A549 (cell line): ENCODE results near the gene ULK1. TPM values are rescaled to one million over a fixed set of nuclear protein-coding genes. Genes with fewer than 3 reads are reported as not detected.

Source experiments
- ATAC-seq, 2 experiments: fragments of 200-7000 bp in 1 of 2; fragments of >200 bp in 1 of 2; cut with Nextera tagmentation in 1 of 2; cut with Tn5 transposase in 1 of 2; 3 replicates each; pipeline versions ENCODE4 v1.8.0 to v1.9.1; 2018 to 2020; ENCODE audit warnings: mild to moderate bottlenecking in 1 of 2, moderate library complexity in 1 of 2
- CTCF ChIA-PET: fragments of 300-600 bp; sonication (Branson Sonifier 250); formaldehyde crosslinking; extraction: SDS; loops from one replicate; lab custom pipeline; 2021; ENCODE audit warnings: antibody characterized with exemption, inconsistent platforms; lab: Yijun Ruan, JAX
- POLR2A ChIA-PET: fragments of 350-600 bp; formaldehyde crosslinking; extraction: SDS; loops from one replicate; lab custom pipeline; 2021; ENCODE audit warnings: antibody characterized with exemption, inconsistent platforms; lab: Yijun Ruan, JAX
- DNase-seq, 2 experiments: peaks; one replicate each; pipeline versions ENCODE4 v3.0.0 to v3.0.0-alpha.2; 2011 to 2016; ENCODE audit warnings: low read depth in 1 of 2, low spot score in 1 of 2
- FAIRE-seq: peaks from 2 replicates; lab custom pipeline; 2011; peaks lifted over from hg19 to GRCh38; lab: Jason Lieb, UNC
- H3K27ac ChIP-seq, 2 experiments: fragments of >200 bp; sonication (Bioruptor Twin); formaldehyde crosslinking; 3 replicates each; pipeline ENCODE4 v1.5.1; 2016 to 2017
- H3K4me1 ChIP-seq: fragments of >200 bp; sonication (Bioruptor Twin); formaldehyde crosslinking; 3 replicates; pipeline ENCODE4 v1.6.1; 2016
- H3K4me2 ChIP-seq: fragments of >200 bp; sonication (Bioruptor Twin); formaldehyde crosslinking; 3 replicates; pipeline ENCODE4 v1.6.1; 2016
- H3K4me3 ChIP-seq: fragments of >200 bp; sonication (Bioruptor Twin); formaldehyde crosslinking; 3 replicates; pipeline ENCODE4 v1.5.1; 2016
- H3K9me3 ChIP-seq: fragments of >200 bp; sonication (Bioruptor Twin); formaldehyde crosslinking; 3 replicates; pipeline ENCODE4 v1.6.1; 2016
- BHLHE40 ChIP-seq: IDR thresholded peaks from 2 replicates; pipeline ENCODE4 v1.6.1; 2012; ENCODE audit warnings: low read depth, low read length, inconsistent platforms
- CHD4 ChIP-seq: fragments of 200-600 bp; sonication (generic); IDR thresholded peaks from 2 replicates; pipeline ENCODE4 v1.6.1; 2016; ENCODE audit warnings: antibody characterized with exemption, mild to moderate bottlenecking, borderline replicate concordance
- EHF ChIP-seq: fragments of 250-450 bp; sonication (Bioruptor Pico); IDR thresholded peaks from 2 replicates; pipeline ENCODE4 v1.5.0; 2020; ENCODE audit warnings: mild to moderate bottlenecking
- EHMT2 ChIP-seq: fragments of 200-600 bp; sonication (generic); IDR thresholded peaks from 2 replicates; pipeline ENCODE4 v1.6.1; 2016; ENCODE audit warnings: antibody characterized with exemption, low read depth, mild to moderate bottlenecking, moderate library complexity
- ESRRA ChIP-seq: fragments of 150-350 bp; IDR thresholded peaks from 2 replicates; pipeline ENCODE4 v1.6.1; 2014; ENCODE audit warnings: mild to moderate bottlenecking, low read length, borderline replicate concordance
- FOSB ChIP-seq: fragments of 250-450 bp; sonication (Bioruptor Pico); IDR thresholded peaks from 2 replicates; pipeline ENCODE4 v1.5.0; 2020; ENCODE audit warnings: mild to moderate bottlenecking, moderate library complexity
- HOXB13 ChIP-seq: fragments of 250-450 bp; sonication (Bioruptor Pico); IDR thresholded peaks from 2 replicates; pipeline ENCODE4 v1.5.0; 2020; ENCODE audit warnings: low read depth, mild to moderate bottlenecking, moderate library complexity
- KDM1A ChIP-seq: fragments of 200-600 bp; sonication (generic); IDR thresholded peaks from 2 replicates; pipeline ENCODE4 v1.6.1; 2016; ENCODE audit warnings: low read depth, mild to moderate bottlenecking
- MAFK ChIP-seq: fragments of 450-650 bp; IDR thresholded peaks from 2 replicates; pipeline ENCODE4 v1.6.1; 2014; ENCODE audit not compliant: partially characterized antibody
- MAX ChIP-seq: IDR thresholded peaks from 2 replicates; pipeline ENCODE4 v1.6.1; 2012
- MYC ChIP-seq: IDR thresholded peaks from 2 replicates; pipeline ENCODE4 v1.6.1; 2012; ENCODE audit warnings: mild to moderate bottlenecking, inconsistent platforms, low read length, improper control_type of control experiment, borderline replicate concordance
- NR3C1 ChIP-seq: fragments of >200 bp; sonication (Bioruptor Twin); formaldehyde crosslinking; IDR thresholded peaks from 3 replicates; pipeline ENCODE4 v1.6.1; 2017
- RAD21 ChIP-seq, 2 experiments: fragments of >200 bp in 1 of 2; sonication (Bioruptor Twin) in 1 of 2; formaldehyde crosslinking in 1 of 2; IDR thresholded peaks in 1 of 2; conservative IDR thresholded peaks in 1 of 2; 2 replicates in 1 of 2; 3 replicates in 1 of 2; pipeline ENCODE4 v1.6.1; 2012 to 2018; ENCODE audit warnings: inconsistent platforms in 1 of 2
- RARB ChIP-seq: fragments of 250-450 bp; sonication (Bioruptor Pico); IDR thresholded peaks from 2 replicates; pipeline ENCODE4 v1.8.0; 2021; ENCODE audit warnings: mild to moderate bottlenecking, moderate library complexity
- ZFP36 ChIP-seq: fragments of 450-650 bp; IDR thresholded peaks from 2 replicates; pipeline ENCODE4 v1.6.1; 2014; ENCODE audit warnings: borderline replicate concordance; ENCODE audit not compliant: partially characterized antibody
- ZNF302 ChIP-seq: fragments of 250-450 bp; sonication (Bioruptor Pico); IDR thresholded peaks from 2 replicates; pipeline ENCODE4 v1.9.0; 2021; ENCODE audit warnings: inconsistent platforms, mild to moderate bottlenecking, moderate library complexity
- WGBS: methylation state at CpG from one replicate; pipeline ENCODE4 v1.1.6; 2017; ENCODE audit errors: missing lambda C conversion rate; 5-methylcytosine and 5-hydroxymethylcytosine counted together
- polyA plus RNA-seq, 4 experiments: library from polyadenylated mRNA; depleted of rRNA in 3 of 4; stranded (reverse); fragments of >200 nt; fragmentation: RNase III in 1 of 4; extraction: RNeasy Plus Mini Kit Qiagen cat#74134 plus additional on column Dnase treatment in 1 of 4; gene quantifications; 2 replicates in 3 of 4; 3 replicates in 1 of 4; pipeline ENCODE4 v1.2.3, GENCODE V29; 2011 to 2017
- TF ChIP-seq, protein P1 (sequence below): IDR thresholded peaks from 2 replicates; pipeline ENCODE4 v1.6.1; 2012; ENCODE audit warnings: low read depth, borderline replicate concordance
- TF ChIP-seq, protein P2 (sequence below): fragments of 250-450 bp; sonication (Bioruptor Pico); IDR thresholded peaks from 2 replicates; pipeline ENCODE4 v1.5.0; 2021; ENCODE audit warnings: mild to moderate bottlenecking, moderate library complexity, borderline replicate concordance

Gene ULK1
- polyA plus RNA-seq, 2 of the 4 experiments (the other 2 are of a cell fraction), result 15.1 to 46.2 TPM

DNA sequence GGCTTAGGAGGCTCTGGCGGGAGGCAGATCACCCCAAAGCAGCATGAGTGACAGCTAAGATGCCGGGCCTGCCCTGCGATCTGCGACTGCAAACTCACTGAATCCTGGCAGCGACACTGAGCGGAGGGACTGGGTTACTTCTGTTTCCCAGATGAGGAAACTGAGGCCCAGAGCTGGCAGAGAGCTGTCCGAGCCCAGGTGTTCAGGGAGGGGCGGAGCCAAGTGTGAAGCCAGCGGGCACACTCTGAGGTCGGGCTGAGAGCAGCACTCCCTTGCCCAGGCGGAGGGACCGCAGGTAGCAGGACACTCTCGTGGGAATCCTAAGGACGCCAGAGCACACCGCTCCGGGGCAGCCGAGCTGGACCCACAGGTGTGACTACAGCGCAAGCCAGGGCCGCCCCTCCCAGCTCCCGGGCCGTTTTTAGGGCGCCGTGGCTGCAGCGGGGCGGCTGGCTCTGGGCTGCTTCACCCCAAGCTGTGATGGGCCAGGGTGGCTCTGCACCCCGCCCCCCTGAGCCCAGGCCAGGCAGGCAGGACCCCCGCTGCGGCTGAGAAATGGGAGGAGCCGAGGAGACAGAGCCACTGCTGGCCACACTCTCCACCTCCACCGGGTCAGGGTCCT lies 38.8 kb upstream of the ULK1 start:
- Histone ChIP-seq H3K4me2 (no peak overlapping the region), H3K9me3 (no peaks in the 10 kb centered on the region)
- TF ChIP-seq FOSB (no peak), KDM1A (no peak), EHF (CRISPR knock-in tag) (peak; percentile 22; the same call in 1 of the 2 replicates)
- TF ChIP-seq, all 56 proteins: peak for 1
- ChIA-PET POLR2A (no interaction called here), CTCF (interaction anchor here (1.0 kb wide), 1 partner anchor 57 kb away, joined by 3 read pairs; no protein-coding TSS in a partner anchor)
- WGBS, result 87% methylated on average over 25 of the region's 30 CpGs
- H3K27ac ChIP-seq, result peak overlapping the region; percentile 45 to 96; a peak in 5 of 6 replicates
- H3K4me3 ChIP-seq, result no peak overlapping the region
- DNase-seq (no peak), ATAC-seq (no peak), FAIRE-seq (no peak)
- H3K4me1 ChIP-seq, result peaks cover 46% of the 10 kb centered on the region

GRCh38 chr12:131856366-131857097 lies 37.9 kb upstream of the ULK1 start:
- H3K4me2 ChIP-seq, result no peak overlapping the region
- ChIA-PET POLR2A (no interaction called here), CTCF (no interaction called here)
- ATAC-seq (no peak), FAIRE-seq (no peak), DNase-seq (no peak)
- no peak for TF ChIP-seq ESRRA
- TF ChIP-seq, protein P1, sequence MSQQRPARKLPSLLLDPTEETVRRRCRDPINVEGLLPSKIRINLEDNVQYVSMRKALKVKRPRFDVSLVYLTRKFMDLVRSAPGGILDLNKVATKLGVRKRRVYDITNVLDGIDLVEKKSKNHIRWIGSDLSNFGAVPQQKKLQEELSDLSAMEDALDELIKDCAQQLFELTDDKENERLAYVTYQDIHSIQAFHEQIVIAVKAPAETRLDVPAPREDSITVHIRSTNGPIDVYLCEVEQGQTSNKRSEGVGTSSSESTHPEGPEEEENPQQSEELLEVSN, result no peak
- no peak for TF ChIP-seq ZFP36
- TF ChIP-seq CHD4, result no peak
- no peak for TF ChIP-seq HOXB13 (CRISPR knock-in tag)
- TF ChIP-seq EHMT2, result no peak
- no peak for TF ChIP-seq ZNF302
- no peak for TF ChIP-seq RARB
- TF ChIP-seq, protein P2, sequence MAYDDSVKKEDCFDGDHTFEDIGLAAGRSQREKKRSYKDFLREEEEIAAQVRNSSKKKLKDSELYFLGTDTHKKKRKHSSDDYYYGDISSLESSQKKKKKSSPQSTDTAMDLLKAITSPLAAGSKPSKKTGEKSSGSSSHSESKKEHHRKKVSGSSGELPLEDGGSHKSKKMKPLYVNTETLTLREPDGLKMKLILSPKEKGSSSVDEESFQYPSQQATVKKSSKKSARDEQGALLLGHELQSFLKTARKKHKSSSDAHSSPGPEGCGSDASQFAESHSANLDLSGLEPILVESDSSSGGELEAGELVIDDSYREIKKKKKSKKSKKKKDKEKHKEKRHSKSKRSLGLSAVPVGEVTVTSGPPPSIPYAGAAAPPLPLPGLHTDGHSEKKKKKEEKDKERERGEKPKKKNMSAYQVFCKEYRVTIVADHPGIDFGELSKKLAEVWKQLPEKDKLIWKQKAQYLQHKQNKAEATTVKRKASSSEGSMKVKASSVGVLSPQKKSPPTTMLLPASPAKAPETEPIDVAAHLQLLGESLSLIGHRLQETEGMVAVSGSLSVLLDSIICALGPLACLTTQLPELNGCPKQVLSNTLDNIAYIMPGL (CRISPR knock-in tag), result no peak
- no peak for TF ChIP-seq MAFK
- TF ChIP-seq MYC, result no peak
- TF ChIP-seq RAD21 (conservative IDR thresholded peaks at IDR 0.05 in 1 of 2, IDR thresholded peaks at IDR 0.05 in 1 of 2), result no peak
- TF ChIP-seq BHLHE40, result no peak
- TF ChIP-seq NR3C1, result no peak
- 94% methylated on average over 10 of the region's 10 CpGs for WGBS
- no peaks in the 10 kb centered on the region for H3K9me3 ChIP-seq
- H3K4me3 ChIP-seq, result no peak overlapping the region
- H3K27ac ChIP-seq, result peak overlapping the region; percentile 45 to 96; a peak in 5 of 6 replicates
- peaks cover 46% of the 10 kb centered on the region for H3K4me1 ChIP-seq

DNA sequence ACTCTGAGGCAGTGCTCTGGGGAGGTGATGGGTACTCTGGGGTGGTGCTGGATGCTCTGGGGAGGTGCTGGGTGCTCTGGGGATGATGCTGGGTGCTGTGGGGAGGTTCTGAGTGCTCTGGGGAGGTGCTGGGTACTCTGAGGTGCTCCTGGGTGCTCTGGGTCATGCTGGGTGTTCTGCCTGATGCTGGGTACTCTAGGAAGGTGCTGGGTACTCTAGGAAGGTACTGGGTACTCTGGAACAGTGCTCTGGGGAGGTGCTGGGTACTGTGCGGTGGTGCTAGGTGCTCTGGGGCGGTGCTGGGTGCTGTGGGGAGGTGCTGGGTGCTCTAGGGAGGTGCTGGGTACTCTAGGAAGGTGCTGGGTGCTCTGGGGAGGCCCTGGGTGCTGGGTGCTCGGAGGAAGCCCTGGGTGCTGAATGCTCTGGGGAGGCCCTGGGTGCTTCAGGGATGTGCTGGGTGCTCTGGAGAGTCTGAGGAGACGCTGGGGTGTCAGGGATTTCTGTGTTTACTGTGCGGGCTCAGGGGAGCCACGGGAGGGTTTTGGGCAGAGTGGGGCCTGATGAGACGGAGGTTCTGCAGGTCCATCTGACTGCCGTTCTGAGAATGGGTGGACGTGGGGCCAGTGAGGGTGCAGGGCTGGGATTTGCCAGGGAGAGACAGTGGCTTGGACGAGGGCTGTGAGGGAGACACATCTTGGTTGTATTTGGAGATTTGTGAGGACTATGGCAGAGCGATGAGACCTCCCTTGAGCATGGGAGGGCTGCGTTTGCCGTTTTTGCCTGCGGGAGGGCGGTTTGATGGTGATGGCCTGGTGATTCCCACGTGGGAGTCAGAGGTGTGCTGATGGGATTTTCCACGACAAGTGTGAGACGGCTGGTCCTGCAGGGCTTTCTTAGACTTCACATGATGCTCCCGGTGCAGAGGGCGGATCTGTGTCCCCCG lies 36.2 kb upstream of the ULK1 start:
- ATAC-seq, result no peak
- WGBS, result 81% methylated on average over 21 of the region's 21 CpGs
- Histone ChIP-seq H3K4me1 (peaks cover 46% of the 10 kb centered on the region), H3K4me3 (no peak overlapping the region), H3K4me2 (no peak overlapping the region), H3K9me3 (no peaks in the 10 kb centered on the region), H3K27ac (peak overlapping the region; percentile 96)
- ChIA-PET CTCF (interaction anchor here (1.0 to 5.1 kb wide), 3 partner anchors 7 to 754 kb away, joined by 3 to 43 read pairs (median 3); no protein-coding TSS in a partner anchor), POLR2A (no interaction called here)
- peak; percentile 20; the same call in 1 of the 2 replicates for TF ChIP-seq MAX
- TF ChIP-seq, protein P2 (CRISPR knock-in tag), result no peak
- FAIRE-seq, result no peak
- DNase-seq, result peak in 1 of 2 experiments; percentile 68
